Activated CD8-positive, alpha-beta T cell treated with anti-CD3 and anti-CD28 coated beads for 36 hours (primary cell): ENCODE measurements around the gene WDFY2. TPM values are rescaled to one million over a fixed set of nuclear protein-coding genes. Genes with fewer than 3 reads are reported as not detected.

ENCODE experiments used
- ATAC-seq: fragments of 200-7000 bp; cut with Tn5 transposase; one replicate; pipeline ENCODE4 v1.10.0; 2021; ENCODE audit warnings: mild to moderate bottlenecking, moderate library complexity
- CTCF ChIA-PET: fragments of 350-600 bp; sonication (Branson Sonifier 250); formaldehyde crosslinking; loops from one replicate; lab custom pipeline; 2021; ENCODE audit warnings: antibody characterized with exemption; lab: Charles Lee
- POLR2A ChIA-PET: fragments of 350-600 bp; sonication (Branson Sonifier 250); formaldehyde crosslinking; loops from one replicate; lab custom pipeline; 2021; ENCODE audit warnings: antibody characterized with exemption; lab: Charles Lee
- DNase-seq: peaks from one replicate; pipeline ENCODE4 v3.0.0-alpha.2; 2020
- H3K27ac Mint-ChIP-seq: one replicate; pipeline ENCODE4 v1.8.0; 2021; ENCODE audit warnings: mild to moderate bottlenecking, mixed read lengths
- H3K27me3 Mint-ChIP-seq: one replicate; pipeline ENCODE4 v1.8.0; 2021; ENCODE audit warnings: mixed read lengths
- H3K36me3 Mint-ChIP-seq: one replicate; pipeline ENCODE4 v1.8.0; 2021; ENCODE audit warnings: low read depth, mixed read lengths
- H3K4me1 Mint-ChIP-seq: one replicate; pipeline ENCODE4 v1.8.0; 2021; ENCODE audit warnings: low read depth, mixed read lengths
- H3K4me3 Mint-ChIP-seq: one replicate; pipeline ENCODE4 v1.8.0; 2021; ENCODE audit warnings: mild to moderate bottlenecking, moderate library complexity, mixed read lengths
- H3K9me3 Mint-ChIP-seq: one replicate; pipeline ENCODE4 v1.8.0; 2021; ENCODE audit warnings: mixed read lengths
- CTCF ChIP-seq: fragments of 200-600 bp; IDR thresholded peaks from one replicate; pipeline ENCODE4 v1.8.0; 2022; ENCODE audit warnings: antibody characterized with exemption, mild to moderate bottlenecking
- intact Hi-C: fragments of 100-400 bp; cut with micrococcal nuclease; formaldehyde crosslinking; loops from one replicate; pipeline ENCODE4 v1.10.0; 2022
- total RNA-seq, 2 experiments: library from RNA; stranded (reverse); gene quantifications; one replicate each; pipeline ENCODE4 v1.2.3, GENCODE V29; 2021

WDFY2 gene
- total RNA-seq, 2 experiments from 2014 or later, result 11.2 to 11.6 TPM

GRCh38 chr13:51765142-51765515 lies 180.9 kb downstream of the WDFY2 start:
- Mint-ChIP-seq H3K36me3 (peaks cover 3% of the 10 kb centered on the region), H3K9me3 (no peaks in the 10 kb centered on the region), H3K27ac (peak overlapping the region; percentile 96), H3K4me1 (peaks cover 37% of the 10 kb centered on the region), H3K27me3 (no peaks in the 10 kb centered on the region), H3K4me3 (peak overlapping the region; percentile 77)
- ATAC-seq (no peak), DNase-seq (no peak)
- intact Hi-C loops, result no loop called here
- TF ChIP-seq CTCF, result no peak
- ChIA-PET CTCF (interaction anchor here (1.1 to 1.6 kb wide), 3 partner anchors 33 to 325 kb away, joined by 3 to 10 read pairs (median 7); no protein-coding TSS in a partner anchor), POLR2A (interaction anchor here (0.8 to 1.4 kb wide), 4 partner anchors 22 to 180 kb away, joined by 3 to 4 read pairs (median 3); no protein-coding TSS in a partner anchor)

GRCh38 chr13:51767100-51767499 lies 182.8 kb downstream of the WDFY2 start:
- no peak for ATAC-seq
- peak; percentile 25 for TF ChIP-seq CTCF
- ChIA-PET CTCF (interaction anchor here (1.1 to 2.1 kb wide), 5 partner anchors 14 to 171 kb away, joined by 3 to 8 read pairs (median 4); no protein-coding TSS in a partner anchor), POLR2A (no interaction called here)
- intact Hi-C loops, result no loop called here
- Mint-ChIP-seq H3K27me3 (no peaks in the 10 kb centered on the region), H3K9me3 (no peaks in the 10 kb centered on the region), H3K36me3 (peaks cover 3% of the 10 kb centered on the region), H3K4me3 (no peak overlapping the region), H3K4me1 (peaks cover 37% of the 10 kb centered on the region), H3K27ac (no peak overlapping the region)
- no peak for DNase-seq

- Mint-ChIP-seq H3K9me3 (no peaks in the 10 kb centered on the region), H3K36me3 (peaks cover 3% of the 10 kb centered on the region), H3K4me3 (no peak overlapping the region), H3K27me3 (no peaks in the 10 kb centered on the region), H3K27ac (peak overlapping the region; percentile 52), H3K4me1 (peaks cover 25% of the 10 kb centered on the region)
- no peak for TF ChIP-seq CTCF
- ChIA-PET POLR2A (interaction anchor here (1.1 kb wide), 1 partner anchor 30 kb away, joined by 3 read pairs; no protein-coding TSS in a partner anchor), CTCF (interaction anchor here (2.1 kb wide), 1 partner anchor 29 kb away, joined by 8 read pairs; no protein-coding TSS in a partner anchor)
- ATAC-seq (no peak), DNase-seq (no peak)
- intact Hi-C loops, result no loop called here
Measured at GRCh38 chr13:51768378-51768921, 184.2 kb downstream of the WDFY2 start.

GRCh38 chr13:51768976-51769375 lies 184.7 kb downstream of the WDFY2 start:
- peaks cover 3% of the 10 kb centered on the region for H3K36me3 Mint-ChIP-seq
- CTCF ChIA-PET, result no interaction called here

More at GRCh38 chr13:51768976-51769375, 184.7 kb downstream of the WDFY2 start:
- TF ChIP-seq CTCF, result no peak
- POLR2A ChIA-PET, result interaction anchor here (1.1 kb wide), 1 partner anchor 30 kb away, joined by 3 read pairs; no protein-coding TSS in a partner anchor
- no peak for DNase-seq
- Mint-ChIP-seq H3K27me3 (no peaks in the 10 kb centered on the region), H3K9me3 (no peaks in the 10 kb centered on the region), H3K27ac (peak overlapping the region; percentile 52), H3K4me3 (no peak overlapping the region), H3K4me1 (peaks cover 21% of the 10 kb centered on the region)
- intact Hi-C loops, result no loop called here
- no peak for ATAC-seq
